NB4 (cell line): ENCODE results near the gene NBEA.

Source experiments
- DNase-seq: peaks from one replicate; pipeline ENCODE4 v3.0.0; 2010; ENCODE audit warnings: low read depth
- H3K4me3 ChIP-seq: one replicate; pipeline ENCODE4 v1.5.1; 2011; ENCODE audit warnings: mild to moderate bottlenecking, low read depth, low read length, moderate library complexity
- CTCF ChIP-seq: IDR thresholded peaks from one replicate; pipeline ENCODE4 v1.5.1; 2012; ENCODE audit warnings: low read depth, low read length
- MAX ChIP-seq: IDR thresholded peaks from 2 replicates; pipeline ENCODE4 v1.6.1; 2011; ENCODE audit warnings: low read depth, low read length
- MYC ChIP-seq: IDR thresholded peaks from 2 replicates; pipeline ENCODE4 v1.6.1; 2011; ENCODE audit warnings: low read depth, low read length
- POLR2A ChIP-seq: IDR thresholded peaks from 2 replicates; pipeline ENCODE4 v1.6.1; 2011; ENCODE audit warnings: mild to moderate bottlenecking; ENCODE audit not compliant: insufficient read length; ENCODE audit errors: extremely low read depth

NBEA gene

GRCh38 chr13:34931572-34931971 lies 10.5 kb upstream of the NBEA start:
- peak; percentile 49 for DNase-seq
- TF ChIP-seq MYC: no peak
- TF ChIP-seq POLR2A: no peak
- TF ChIP-seq CTCF: no peak
- no peak for TF ChIP-seq MAX
- H3K4me3 ChIP-seq: no peak overlapping the region

- DNase-seq: no peak
- no peak for TF ChIP-seq MAX
- no peak for TF ChIP-seq POLR2A
- no peak for TF ChIP-seq MYC
- TF ChIP-seq CTCF: no peak
These were observed 8.7 kb upstream of the NBEA start for GRCh38 chr13:34933349-34933748.

GRCh38 chr13:34933786-34934185 lies 8.3 kb upstream of the NBEA start:
- DNase-seq: no peak
- H3K4me3 ChIP-seq: no peak overlapping the region
- no peak for TF ChIP-seq MAX
- TF ChIP-seq MYC: no peak
- no peak for TF ChIP-seq CTCF
- no peak for TF ChIP-seq POLR2A

More at GRCh38 chr13:34933349-34933748, 8.7 kb upstream of the NBEA start:
- H3K4me3 ChIP-seq: no peak overlapping the region

- DNase-seq: no peak
- no peak for TF ChIP-seq POLR2A
- no peak for TF ChIP-seq CTCF
- no peak for TF ChIP-seq MAX
- TF ChIP-seq MYC: no peak
- H3K4me3 ChIP-seq: no peak overlapping the region
These were observed 6.2 kb upstream of the NBEA start for GRCh38 chr13:34935841-34936240.

GRCh38 chr13:34939771-34940170 lies 2.3 kb upstream of the NBEA start:
- DNase-seq: no peak
- TF ChIP-seq MYC: no peak
- no peak for TF ChIP-seq CTCF
- TF ChIP-seq POLR2A: no peak
- no peak for TF ChIP-seq MAX
- H3K4me3 ChIP-seq: no peak overlapping the region

- H3K4me3 ChIP-seq: no peak overlapping the region
- TF ChIP-seq MAX: no peak
- DNase-seq: no peak
These were observed 635 bp upstream of the NBEA start for GRCh38 chr13:34941436-34941834.
